Vagina (tissue), 2 donors: ENCODE data around the gene TAL1. TPM values are rescaled to one million over a fixed set of nuclear protein-coding genes. Genes with fewer than 3 reads are reported as not detected.
"Not testable (repeated sequence)": the region's sequence is repeated elsewhere in the genome, so short reads cannot be mapped to it uniquely, and the experiment has no call there.

ENCODE experiments used
- DNase-seq, 2 donors: peaks; one replicate each; pipeline ENCODE4 v3.0.0-alpha.2; 2017; ENCODE audit errors: extremely low spot score in 2 of 2
- H3K27ac ChIP-seq: fragments of 200-600 bp; sonication (generic); one replicate; pipeline ENCODE4 v1.5.1; 2019
- H3K27me3 ChIP-seq: fragments of 200-600 bp; sonication (generic); one replicate; pipeline ENCODE4 v1.5.1; 2019
- H3K36me3 ChIP-seq, 2 donors: fragments of 200-600 bp; sonication (generic); one replicate each; pipeline ENCODE4 v1.5.1; 2017 to 2019
- H3K4me1 ChIP-seq: fragments of 200-600 bp; sonication (generic); one replicate; pipeline ENCODE4 v1.5.1; 2019
- H3K4me3 ChIP-seq, 2 donors: fragments of 200-600 bp; sonication (generic); 1 replicate in 1 of 2; 2 replicates in 1 of 2; pipeline ENCODE4 v1.5.1; 2016 to 2019
- H3K9me3 ChIP-seq: fragments of 200-600 bp; sonication (generic); one replicate; pipeline ENCODE4 v1.5.1; 2019
- CTCF ChIP-seq, 3 experiments: fragments of 450-650 bp in 2 of 3; fragments of 200-600 bp in 1 of 3; sonication (generic) in 1 of 3; IDR thresholded peaks; one replicate each; pipeline ENCODE4 v1.5.1; 2017 to 2019; ENCODE audit warnings: antibody characterized with exemption in 3 of 3, mild to moderate bottlenecking in 2 of 3, moderate library complexity in 2 of 3
- POLR2A ChIP-seq, 2 donors: fragments of 450-650 bp; IDR thresholded peaks; one replicate each; pipeline ENCODE4 v1.6.1; 2017; ENCODE audit warnings: antibody characterized with exemption in 2 of 2, mild to moderate bottlenecking in 2 of 2, moderate library complexity in 2 of 2
- POLR2AphosphoS5 ChIP-seq, 2 donors: sonication (generic); formaldehyde crosslinking; IDR thresholded peaks; one replicate each; pipeline ENCODE4 v1.9.0; 2017; ENCODE audit warnings: antibody characterized with exemption in 2 of 2, mild to moderate bottlenecking in 2 of 2, low read depth in 1 of 2; ENCODE audit not compliant: insufficient read depth in 1 of 2
- intact Hi-C: fragments of 100-400 bp; cut with DNase I; formaldehyde crosslinking; loops from one replicate; pipeline ENCODE4 v1.15.1; 2023
- total RNA-seq: library from RNA; depleted of rRNA; stranded (reverse); fragments of >200 nt; gene quantifications from one replicate; pipeline ENCODE4 v1.2.3, GENCODE V29; 2016

The TAL1 gene
- total RNA-seq, 1 donor from 2014 or later = 7.1 TPM

GRCh38 chr1:47207803-47208373 is 24.1 kb downstream of the TAL1 start:
- no peak for DNase-seq
- no peaks in the 10 kb centered on the region for H3K27me3 ChIP-seq
- H3K4me1 ChIP-seq = no peaks in the 10 kb centered on the region
- intact Hi-C loops = no loop called here
- TF ChIP-seq CTCF (IDR thresholded peaks at IDR 0.05) = no peak
- H3K9me3 ChIP-seq = no peaks in the 10 kb centered on the region
- no peak overlapping the region for H3K4me3 ChIP-seq
- no peaks in the 10 kb centered on the region for H3K36me3 ChIP-seq
- H3K27ac ChIP-seq = no peak overlapping the region

GRCh38 chr1:47205918-47206317 is 26.1 kb downstream of the TAL1 start:
- Histone ChIP-seq H3K36me3 (no peaks in the 10 kb centered on the region), H3K27ac (no peak overlapping the region), H3K4me1 (no peaks in the 10 kb centered on the region), H3K27me3 (peaks cover 4% of the 10 kb centered on the region), H3K4me3 (no peak overlapping the region), H3K9me3 (no peaks in the 10 kb centered on the region)
- no peak for DNase-seq
- no peak for TF ChIP-seq POLR2AphosphoS5 (IDR thresholded peaks at IDR 0.05; ENCODE audit: insufficient read depth in 1 of 2, low read depth in 1 of 2)
- no peak for TF ChIP-seq POLR2A (IDR thresholded peaks at IDR 0.05)
- no peak for TF ChIP-seq CTCF (IDR thresholded peaks at IDR 0.05)
- intact Hi-C loops = no loop called here

GRCh38 chr1:47203504-47203903 is 28.5 kb downstream of the TAL1 start:
- H3K27ac ChIP-seq, intact Hi-C loops, H3K27me3 ChIP-seq, H3K36me3 ChIP-seq, H3K4me1 ChIP-seq, H3K4me3 ChIP-seq, H3K9me3 ChIP-seq, DNase-seq: not testable (repeated sequence)

GRCh38 chr1:47201179-47201578 is 30.8 kb downstream of the TAL1 start:
- H3K4me3 ChIP-seq = no peak overlapping the region
- no peak for TF ChIP-seq CTCF (IDR thresholded peaks at IDR 0.05)
- TF ChIP-seq POLR2AphosphoS5 (IDR thresholded peaks at IDR 0.05; ENCODE audit: insufficient read depth in 1 of 2, low read depth in 1 of 2) = no peak
- TF ChIP-seq POLR2A (IDR thresholded peaks at IDR 0.05) = no peak
- no peaks in the 10 kb centered on the region for H3K36me3 ChIP-seq
- no peaks in the 10 kb centered on the region for H3K4me1 ChIP-seq
- intact Hi-C loops = no loop called here
- peaks cover 4% of the 10 kb centered on the region for H3K27me3 ChIP-seq
- no peaks in the 10 kb centered on the region for H3K9me3 ChIP-seq
- H3K27ac ChIP-seq = no peak overlapping the region
- DNase-seq = no peak

GRCh38 chr1:47198214-47198613 is 33.8 kb downstream of the TAL1 start:
- DNase-seq = no peak
- intact Hi-C loops = no loop called here
- Histone ChIP-seq H3K27ac (no peak overlapping the region), H3K4me3 (no peak overlapping the region), H3K36me3 (no peaks in the 10 kb centered on the region), H3K9me3 (no peaks in the 10 kb centered on the region), H3K4me1 (peaks cover 1% of the 10 kb centered on the region), H3K27me3 (peaks cover 4% of the 10 kb centered on the region)
- TF ChIP-seq CTCF (IDR thresholded peaks at IDR 0.05) = no peak
- TF ChIP-seq POLR2A (IDR thresholded peaks at IDR 0.05) = no peak
- TF ChIP-seq POLR2AphosphoS5 (IDR thresholded peaks at IDR 0.05; ENCODE audit: insufficient read depth in 1 of 2, low read depth in 1 of 2) = no peak

GRCh38 chr1:47196622-47197021 is 35.4 kb downstream of the TAL1 start:
- no peak for TF ChIP-seq POLR2AphosphoS5 (IDR thresholded peaks at IDR 0.05; ENCODE audit: insufficient read depth in 1 of 2, low read depth in 1 of 2)
- no peak for TF ChIP-seq POLR2A (IDR thresholded peaks at IDR 0.05)
- no peak for TF ChIP-seq CTCF (IDR thresholded peaks at IDR 0.05)

GRCh38 chr1:47195981-47196380 is 36.0 kb downstream of the TAL1 start:
- intact Hi-C loops, H3K27me3 ChIP-seq, H3K36me3 ChIP-seq, H3K9me3 ChIP-seq, H3K4me3 ChIP-seq, DNase-seq, H3K27ac ChIP-seq: not testable (repeated sequence)
- peaks cover 21% of the 10 kb centered on the region for H3K4me1 ChIP-seq

More at GRCh38 chr1:47196622-47197021, 35.4 kb downstream of the TAL1 start:
- no peak for DNase-seq
- Histone ChIP-seq H3K4me3 (no peak overlapping the region), H3K27me3 (no peaks in the 10 kb centered on the region), H3K27ac (no peak overlapping the region), H3K4me1 (peaks cover 17% of the 10 kb centered on the region), H3K36me3 (no peaks in the 10 kb centered on the region), H3K9me3 (no peaks in the 10 kb centered on the region)
- intact Hi-C loops = no loop called here
